ENCODE results near the gene ATP4B.

DNA sequence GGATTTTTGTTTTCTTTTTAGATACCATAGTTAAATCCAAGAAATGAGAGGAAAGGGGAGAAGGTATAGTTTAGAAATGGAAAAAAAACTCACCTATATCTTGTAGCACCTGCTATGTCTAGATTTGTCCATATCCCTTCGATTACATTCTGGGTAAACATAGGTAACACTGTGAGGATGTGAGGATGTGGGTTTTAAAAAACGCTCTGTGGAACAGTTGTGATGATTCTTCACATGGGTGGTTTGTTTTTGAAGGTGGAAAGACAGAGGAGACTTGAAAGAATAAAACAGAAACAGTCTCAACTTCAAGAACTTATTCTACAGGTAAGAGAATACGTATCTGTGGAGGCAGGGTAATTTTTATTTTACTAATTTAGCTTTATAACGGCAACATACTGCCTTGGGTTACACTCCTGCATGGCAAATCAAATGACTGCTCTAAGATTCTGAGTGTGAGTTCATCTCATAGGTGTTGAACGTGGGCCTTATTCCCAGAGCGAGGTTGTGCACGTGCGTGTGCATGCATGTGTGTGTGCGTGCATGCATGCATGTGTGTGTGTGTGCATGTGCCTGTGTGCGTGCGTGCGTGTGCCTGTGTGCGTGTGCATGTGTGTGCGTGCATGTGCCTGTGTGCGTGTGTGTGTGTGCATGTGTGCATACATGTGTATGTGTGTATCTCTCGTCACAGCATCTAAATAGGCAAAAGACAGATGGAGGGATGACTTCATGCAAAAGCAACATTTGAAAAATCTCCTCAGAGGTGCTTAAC is 23.5 kb downstream of the ATP4B start:
- TF ChIP-seq, protein P1, sequence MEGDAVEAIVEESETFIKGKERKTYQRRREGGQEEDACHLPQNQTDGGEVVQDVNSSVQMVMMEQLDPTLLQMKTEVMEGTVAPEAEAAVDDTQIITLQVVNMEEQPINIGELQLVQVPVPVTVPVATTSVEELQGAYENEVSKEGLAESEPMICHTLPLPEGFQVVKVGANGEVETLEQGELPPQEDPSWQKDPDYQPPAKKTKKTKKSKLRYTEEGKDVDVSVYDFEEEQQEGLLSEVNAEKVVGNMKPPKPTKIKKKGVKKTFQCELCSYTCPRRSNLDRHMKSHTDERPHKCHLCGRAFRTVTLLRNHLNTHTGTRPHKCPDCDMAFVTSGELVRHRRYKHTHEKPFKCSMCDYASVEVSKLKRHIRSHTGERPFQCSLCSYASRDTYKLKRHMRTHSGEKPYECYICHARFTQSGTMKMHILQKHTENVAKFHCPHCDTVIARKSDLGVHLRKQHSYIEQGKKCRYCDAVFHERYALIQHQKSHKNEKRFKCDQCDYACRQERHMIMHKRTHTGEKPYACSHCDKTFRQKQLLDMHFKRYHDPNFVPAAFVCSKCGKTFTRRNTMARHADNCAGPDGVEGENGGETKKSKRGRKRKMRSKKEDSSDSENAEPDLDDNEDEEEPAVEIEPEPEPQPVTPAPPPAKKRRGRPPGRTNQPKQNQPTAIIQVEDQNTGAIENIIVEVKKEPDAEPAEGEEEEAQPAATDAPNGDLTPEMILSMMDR (IDR thresholded peaks at IDR 0.05) = no peak
- no peak for TF ChIP-seq POLR2AphosphoS5 (IDR thresholded peaks at IDR 0.05; ENCODE audit: low read depth, low read length)
